GM12873 (cell line): ENCODE data around the gene RANGAP1.

Source experiments
- CTCF ChIP-seq: IDR thresholded peaks from 2 replicates; pipeline ENCODE4 v1.5.1; 2012; ENCODE audit warnings: low read depth, mild to moderate bottlenecking, moderate library complexity, low read length, control low read depth; ENCODE audit not compliant: insufficient read depth; ENCODE audit errors: missing control alignments

Gene RANGAP1

GRCh38 chr22:41252365-41252764 lies 33.6 kb downstream of the RANGAP1 start:
- TF ChIP-seq CTCF, result no peak

GRCh38 chr22:41250127-41250526 lies 35.9 kb downstream of the RANGAP1 start:
- no peak for TF ChIP-seq CTCF

- no peak for TF ChIP-seq CTCF
Observed at GRCh38 chr22:41249442-41249841, 36.5 kb downstream of the RANGAP1 start.

GRCh38 chr22:41248758-41249157 lies 37.2 kb downstream of the RANGAP1 start:
- no peak for TF ChIP-seq CTCF

- no peak for TF ChIP-seq CTCF
Observed at GRCh38 chr22:41248314-41248713, 37.7 kb downstream of the RANGAP1 start.

- no peak for TF ChIP-seq CTCF
Observed at GRCh38 chr22:41247703-41248102, 38.3 kb downstream of the RANGAP1 start.

GRCh38 chr22:41245917-41246499 lies 40.0 kb downstream of the RANGAP1 start:
- no peak for TF ChIP-seq CTCF
